WTC11 (cell line): ENCODE results near the gene NMUR2.

ENCODE experiments used
- CREM ChIP-seq: sonication (generic); formaldehyde crosslinking; IDR thresholded peaks from 2 replicates; pipeline ENCODE4 v1.8.1; 2022; ENCODE audit warnings: mild to moderate bottlenecking, missing genetic modification reagents, moderate library complexity
- ESRRA ChIP-seq: sonication (generic); formaldehyde crosslinking; IDR thresholded peaks from 2 replicates; pipeline ENCODE4 v1.8.1; 2022; ENCODE audit warnings: mild to moderate bottlenecking, missing genetic modification reagents, borderline replicate concordance
- IRF2 ChIP-seq: sonication (generic); formaldehyde crosslinking; IDR thresholded peaks from 2 replicates; pipeline ENCODE4 v1.8.0; 2022; ENCODE audit warnings: low read depth, missing genetic modification reagents, borderline replicate concordance
- RORB ChIP-seq: fragments of 250-450 bp; sonication (Bioruptor Pico); IDR thresholded peaks from 2 replicates; pipeline ENCODE4 v1.9.0; 2021; ENCODE audit warnings: mild to moderate bottlenecking
- SMAD3 ChIP-seq: sonication (generic); formaldehyde crosslinking; IDR thresholded peaks from 2 replicates; pipeline ENCODE4 v1.8.0; 2022; ENCODE audit warnings: missing genetic modification reagents, mild to moderate bottlenecking, borderline replicate concordance
- SMAD4 ChIP-seq: sonication (generic); formaldehyde crosslinking; IDR thresholded peaks from 2 replicates; pipeline ENCODE4 v1.8.0; 2022; ENCODE audit warnings: mild to moderate bottlenecking, missing genetic modification reagents
- ZNF121 ChIP-seq: sonication (generic); formaldehyde crosslinking; IDR thresholded peaks from 2 replicates; pipeline ENCODE4 v1.8.0; 2023; ENCODE audit warnings: missing genetic modification reagents
- ZNF396 ChIP-seq: fragments of 250-450 bp; sonication (Bioruptor Pico); IDR thresholded peaks from 2 replicates; pipeline ENCODE4 v1.8.0; 2021; ENCODE audit warnings: mild to moderate bottlenecking, moderate library complexity, borderline replicate concordance
- TF ChIP-seq, protein P1 (sequence below): sonication (generic); formaldehyde crosslinking; IDR thresholded peaks from 2 replicates; pipeline ENCODE4 v1.8.0; 2023; ENCODE audit warnings: missing genetic modification reagents
- TF ChIP-seq, protein P2 (sequence below): fragments of 200-600 bp; IDR thresholded peaks from 2 replicates; pipeline ENCODE4 v1.8.0; 2022; ENCODE audit warnings: antibody characterized with exemption
- TF ChIP-seq, protein P3 (sequence below): sonication (generic); formaldehyde crosslinking; IDR thresholded peaks from 2 replicates; pipeline ENCODE4 v1.8.1; 2023; ENCODE audit warnings: mild to moderate bottlenecking, missing genetic modification reagents, moderate library complexity
- TF ChIP-seq, protein P4 (sequence below): fragments of 250-450 bp; sonication (Bioruptor Pico); IDR thresholded peaks from 2 replicates; pipeline ENCODE4 v2.1.2; 2022; ENCODE audit warnings: mild to moderate bottlenecking, moderate library complexity

DNA sequence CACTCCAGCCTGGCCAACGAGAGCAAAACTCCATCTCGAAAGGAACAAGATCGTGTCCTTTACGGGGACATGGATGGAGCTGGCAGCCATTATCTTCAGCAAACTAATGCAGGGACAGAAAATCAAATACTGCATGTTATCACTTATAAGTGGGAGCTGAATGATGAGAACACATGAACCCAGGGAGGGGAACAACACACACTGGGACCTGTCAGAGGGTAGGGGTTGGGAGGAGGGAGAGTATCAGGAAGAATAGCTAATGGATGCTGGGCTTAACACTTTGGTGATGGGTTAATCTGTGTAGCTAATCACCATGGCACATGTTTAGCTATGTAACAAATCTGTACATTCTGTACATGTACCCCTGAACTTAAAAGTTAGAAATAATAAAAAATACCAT lies 40.9 kb downstream of the NMUR2 start:
- TF ChIP-seq, protein P1, sequence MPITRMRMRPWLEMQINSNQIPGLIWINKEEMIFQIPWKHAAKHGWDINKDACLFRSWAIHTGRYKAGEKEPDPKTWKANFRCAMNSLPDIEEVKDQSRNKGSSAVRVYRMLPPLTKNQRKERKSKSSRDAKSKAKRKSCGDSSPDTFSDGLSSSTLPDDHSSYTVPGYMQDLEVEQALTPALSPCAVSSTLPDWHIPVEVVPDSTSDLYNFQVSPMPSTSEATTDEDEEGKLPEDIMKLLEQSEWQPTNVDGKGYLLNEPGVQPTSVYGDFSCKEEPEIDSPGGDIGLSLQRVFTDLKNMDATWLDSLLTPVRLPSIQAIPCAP, result no peak
- TF ChIP-seq, protein P2, sequence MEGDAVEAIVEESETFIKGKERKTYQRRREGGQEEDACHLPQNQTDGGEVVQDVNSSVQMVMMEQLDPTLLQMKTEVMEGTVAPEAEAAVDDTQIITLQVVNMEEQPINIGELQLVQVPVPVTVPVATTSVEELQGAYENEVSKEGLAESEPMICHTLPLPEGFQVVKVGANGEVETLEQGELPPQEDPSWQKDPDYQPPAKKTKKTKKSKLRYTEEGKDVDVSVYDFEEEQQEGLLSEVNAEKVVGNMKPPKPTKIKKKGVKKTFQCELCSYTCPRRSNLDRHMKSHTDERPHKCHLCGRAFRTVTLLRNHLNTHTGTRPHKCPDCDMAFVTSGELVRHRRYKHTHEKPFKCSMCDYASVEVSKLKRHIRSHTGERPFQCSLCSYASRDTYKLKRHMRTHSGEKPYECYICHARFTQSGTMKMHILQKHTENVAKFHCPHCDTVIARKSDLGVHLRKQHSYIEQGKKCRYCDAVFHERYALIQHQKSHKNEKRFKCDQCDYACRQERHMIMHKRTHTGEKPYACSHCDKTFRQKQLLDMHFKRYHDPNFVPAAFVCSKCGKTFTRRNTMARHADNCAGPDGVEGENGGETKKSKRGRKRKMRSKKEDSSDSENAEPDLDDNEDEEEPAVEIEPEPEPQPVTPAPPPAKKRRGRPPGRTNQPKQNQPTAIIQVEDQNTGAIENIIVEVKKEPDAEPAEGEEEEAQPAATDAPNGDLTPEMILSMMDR, result no peak
- TF ChIP-seq SMAD4 (no peak), IRF2 (no peak), ZNF396 (CRISPR knock-in tag) (no peak), ZNF121 (CRISPR knock-in tag) (no peak), SMAD3 (CRISPR knock-in tag) (no peak), RORB (CRISPR knock-in tag) (no peak), ESRRA (CRISPR knock-in tag) (no peak), CREM (CRISPR knock-in tag) (no peak)
- TF ChIP-seq, protein P3, sequence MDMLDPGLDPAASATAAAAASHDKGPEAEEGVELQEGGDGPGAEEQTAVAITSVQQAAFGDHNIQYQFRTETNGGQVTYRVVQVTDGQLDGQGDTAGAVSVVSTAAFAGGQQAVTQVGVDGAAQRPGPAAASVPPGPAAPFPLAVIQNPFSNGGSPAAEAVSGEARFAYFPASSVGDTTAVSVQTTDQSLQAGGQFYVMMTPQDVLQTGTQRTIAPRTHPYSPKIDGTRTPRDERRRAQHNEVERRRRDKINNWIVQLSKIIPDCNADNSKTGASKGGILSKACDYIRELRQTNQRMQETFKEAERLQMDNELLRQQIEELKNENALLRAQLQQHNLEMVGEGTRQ (CRISPR knock-in tag), result no peak
- TF ChIP-seq, protein P4, sequence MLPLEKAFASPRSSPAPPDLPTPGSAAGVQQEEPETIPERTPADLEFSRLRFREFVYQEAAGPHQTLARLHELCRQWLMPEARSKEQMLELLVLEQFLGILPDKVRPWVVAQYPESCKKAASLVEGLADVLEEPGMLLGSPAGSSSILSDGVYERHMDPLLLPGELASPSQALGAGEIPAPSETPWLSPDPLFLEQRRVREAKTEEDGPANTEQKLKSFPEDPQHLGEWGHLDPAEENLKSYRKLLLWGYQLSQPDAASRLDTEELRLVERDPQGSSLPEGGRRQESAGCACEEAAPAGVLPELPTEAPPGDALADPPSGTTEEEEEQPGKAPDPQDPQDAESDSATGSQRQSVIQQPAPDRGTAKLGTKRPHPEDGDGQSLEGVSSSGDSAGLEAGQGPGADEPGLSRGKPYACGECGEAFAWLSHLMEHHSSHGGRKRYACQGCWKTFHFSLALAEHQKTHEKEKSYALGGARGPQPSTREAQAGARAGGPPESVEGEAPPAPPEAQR (CRISPR knock-in tag), result no peak
